Fibroblast of skin of left quadriceps (primary cell): Measurements from ENCODE around the gene PEX5L.

ENCODE experiments used
- DNase-seq, 2 experiments: peaks; one replicate each; pipeline ENCODE4 v3.0.0-alpha.2; 2013; ENCODE audit warnings: low read depth in 2 of 2

PEX5L gene

GRCh38 chr3:179897231-179897630, 139.5 kb downstream of the PEX5L start:
- no peak for DNase-seq

- DNase-seq, result no peak
Measured at GRCh38 chr3:179896507-179896906, 140.2 kb downstream of the PEX5L start.

DNA sequence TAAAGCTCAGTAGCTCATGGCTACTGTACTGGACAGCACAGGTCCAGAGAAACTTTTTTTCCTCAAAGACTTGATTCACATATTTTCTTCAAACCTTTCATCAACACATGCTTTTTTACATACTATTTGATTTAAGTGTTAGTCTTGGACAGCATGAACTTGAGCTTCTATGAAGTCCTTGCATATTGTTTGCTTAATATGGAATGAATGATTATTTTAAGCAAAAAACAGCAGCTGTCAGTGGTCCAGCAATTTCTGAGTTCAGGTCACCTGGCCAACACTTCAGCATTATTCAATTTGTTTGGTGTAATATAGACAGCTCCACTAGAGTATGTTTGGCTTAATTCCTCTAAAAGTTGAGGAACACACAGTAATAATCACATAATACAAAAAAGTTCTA, 141.4 kb downstream of the PEX5L start:
- DNase-seq, result no peak

GRCh38 chr3:179887295-179887943, 149.3 kb downstream of the PEX5L start:
- DNase-seq, result no peak

- DNase-seq, result no peak
Measured at GRCh38 chr3:179885950-179886349, 150.8 kb downstream of the PEX5L start.

- DNase-seq, result no peak
Measured at GRCh38 chr3:179884136-179884535, 152.6 kb downstream of the PEX5L start.

DNA sequence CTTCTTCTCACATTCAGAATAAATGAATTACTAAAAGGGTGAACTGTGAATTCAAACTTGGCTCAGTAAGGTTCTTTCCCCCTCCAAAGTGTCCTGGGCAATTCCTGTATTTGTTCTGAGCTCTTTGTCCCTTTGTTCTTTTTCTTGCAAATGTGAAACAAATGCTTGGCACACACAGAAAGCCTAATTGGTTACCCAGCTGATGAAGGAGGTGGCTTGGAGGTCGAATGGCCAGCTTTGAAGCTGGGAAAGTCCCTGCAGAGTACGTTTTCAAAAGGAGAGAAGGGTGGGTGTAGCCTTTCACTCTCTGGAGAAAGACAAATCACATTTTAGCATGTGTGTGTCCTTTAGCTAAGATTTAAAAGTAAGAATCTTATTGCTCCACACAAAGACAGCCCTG, 154.4 kb downstream of the PEX5L start:
- no peak for DNase-seq

DNA sequence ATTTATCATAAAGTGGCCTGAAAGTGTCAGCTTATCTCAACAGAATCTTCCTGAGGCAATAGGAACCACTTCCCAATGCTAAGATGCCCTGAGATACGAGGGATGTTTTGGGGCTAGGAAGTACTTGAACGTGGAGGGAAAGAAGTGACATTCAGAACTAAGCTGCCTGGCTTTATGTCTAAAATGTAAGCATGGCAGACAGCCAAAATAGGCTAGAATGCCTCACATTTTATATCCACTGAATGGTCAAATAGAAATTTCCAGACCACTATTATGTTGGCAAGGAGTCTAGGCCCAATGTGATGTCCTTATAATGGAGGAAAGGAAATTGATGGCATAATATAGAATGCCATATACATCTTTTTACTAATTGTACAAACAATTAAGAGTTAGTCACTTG, 154.9 kb downstream of the PEX5L start:
- DNase-seq, result peak; percentile 3 to 6

DNA sequence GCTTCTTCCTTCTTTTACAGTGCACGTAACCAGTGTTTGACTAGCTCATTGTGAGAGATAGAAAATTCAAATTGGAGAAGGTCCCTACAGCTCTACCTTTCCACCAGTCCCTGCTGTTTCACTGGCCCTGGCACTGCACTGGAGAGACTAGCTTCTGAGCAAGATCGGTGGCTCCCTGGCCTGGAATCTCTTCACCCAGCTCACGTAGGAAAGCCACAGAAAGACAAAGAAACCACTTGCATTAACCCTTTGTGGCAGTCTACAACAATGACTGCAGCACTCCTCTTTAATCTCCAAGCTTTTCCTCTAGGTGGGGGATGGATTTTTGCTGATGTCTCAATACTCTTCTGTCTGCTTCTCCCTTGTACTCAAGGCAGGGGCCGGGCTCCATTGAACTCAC, 155.9 kb downstream of the PEX5L start:
- DNase-seq, result no peak

DNA sequence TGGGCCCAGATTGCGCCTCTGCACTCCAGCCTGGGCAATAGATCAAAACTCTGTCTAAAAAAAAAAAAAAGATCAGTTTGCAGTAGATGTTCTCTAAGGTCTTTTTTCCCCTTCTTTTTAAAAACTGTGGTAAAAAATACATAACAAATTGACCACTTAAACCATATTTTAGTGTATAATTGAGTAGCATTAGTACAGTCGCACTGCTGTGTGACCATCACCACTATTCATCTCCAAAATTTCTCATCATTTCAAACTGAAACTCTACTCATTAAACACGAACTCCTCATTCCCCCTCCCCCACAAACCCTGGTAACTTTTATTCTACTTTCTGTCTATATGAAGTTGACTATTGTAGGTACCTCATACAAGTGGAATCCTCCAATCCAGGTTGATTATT, 160.3 kb downstream of the PEX5L start:
- no peak for DNase-seq

GRCh38 chr3:179872842-179873241, 163.9 kb downstream of the PEX5L start:
- DNase-seq, result no peak

DNA sequence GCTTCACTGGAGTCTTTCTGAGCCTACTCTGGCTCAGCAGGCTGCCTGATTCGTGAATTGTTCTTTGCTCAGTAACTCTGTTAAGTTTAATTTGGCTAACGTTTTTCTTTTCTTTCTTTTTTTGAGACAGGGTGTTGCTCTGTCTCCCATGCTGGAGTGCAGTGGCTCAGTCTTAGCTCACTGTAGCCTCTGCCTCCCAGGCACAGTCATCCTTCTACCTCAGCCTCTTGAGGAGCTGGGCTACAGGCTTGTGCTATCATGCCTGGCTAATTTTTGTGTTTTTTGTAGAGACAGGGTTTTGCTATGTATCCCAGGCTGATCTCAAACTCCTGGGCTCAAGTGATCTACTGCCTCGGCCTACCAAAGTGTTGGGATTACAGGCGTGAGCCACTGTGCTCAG, 165.0 kb downstream of the PEX5L start:
- no peak for DNase-seq

- no peak for DNase-seq
Measured at GRCh38 chr3:179868715-179869114, 168.0 kb downstream of the PEX5L start.

DNA sequence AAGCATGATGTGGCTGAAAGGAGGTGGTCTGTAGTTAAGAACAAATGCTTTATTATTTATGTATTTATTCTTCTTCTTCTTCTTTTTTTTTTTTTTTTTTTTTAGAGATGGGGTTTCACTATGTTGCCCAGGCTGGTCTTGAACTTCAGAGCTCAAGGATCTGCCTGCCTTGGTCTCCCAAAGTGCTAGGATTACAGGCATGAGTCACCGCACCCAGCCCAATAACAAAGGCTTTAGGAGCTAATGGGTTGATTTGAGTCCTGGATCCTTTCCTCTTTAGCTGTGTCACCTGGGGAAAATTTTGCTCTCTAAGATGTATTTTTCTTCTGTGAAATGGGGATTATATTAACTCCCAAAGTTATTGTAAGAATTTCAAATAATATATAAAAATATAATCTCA, 168.8 kb downstream of the PEX5L start:
- no peak for DNase-seq

GRCh38 chr3:179865861-179866505, 170.8 kb downstream of the PEX5L start:
- DNase-seq, result no peak

- DNase-seq, result no peak
Measured at GRCh38 chr3:179861953-179862352, 174.8 kb downstream of the PEX5L start.

GRCh38 chr3:179861292-179861691, 175.4 kb downstream of the PEX5L start:
- DNase-seq, result no peak

GRCh38 chr3:179860275-179861107, 176.2 kb downstream of the PEX5L start:
- DNase-seq, result no peak

- peak; percentile 26 to 27 for DNase-seq
Measured at GRCh38 chr3:179853176-179853575, 183.6 kb downstream of the PEX5L start.

- peak; percentile 6 to 7 for DNase-seq
Measured at GRCh38 chr3:179852142-179852905, 184.4 kb downstream of the PEX5L start.

GRCh38 chr3:179848711-179849110, 188.0 kb downstream of the PEX5L start:
- no peak for DNase-seq

DNA sequence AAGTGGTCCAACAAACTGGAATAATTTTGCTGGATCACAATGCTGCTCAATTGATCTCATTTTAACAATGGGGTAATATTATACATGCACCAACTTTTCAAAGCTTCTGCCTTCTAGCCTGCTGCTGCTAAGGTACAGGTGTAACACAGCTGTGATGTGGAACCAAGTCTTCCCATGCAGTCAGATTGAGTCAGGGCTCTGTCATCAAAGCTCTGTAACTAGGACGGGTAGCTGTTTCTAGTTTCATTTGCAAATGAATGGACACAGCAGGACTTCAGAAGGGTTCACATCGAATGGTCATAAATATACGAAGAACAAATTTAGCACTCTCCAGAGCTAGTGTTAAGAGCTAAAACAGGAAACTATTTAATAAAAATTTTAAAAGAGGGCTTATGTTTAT, 194.7 kb downstream of the PEX5L start:
- DNase-seq, result no peak
